SK-N-SH (cell line): ENCODE measurements around the gene GJA9. TPM values are rescaled to one million over a fixed set of nuclear protein-coding genes. Genes with fewer than 3 reads are reported as not detected.

Experiments
- CTCF ChIA-PET: fragments of 300-600, 350-600 bp; formaldehyde crosslinking; extraction: SDS; loops from one replicate; lab custom pipeline; 2021; lab: Yijun Ruan, JAX
- POLR2A ChIA-PET: fragments of 350-600 bp; sonication (Branson Sonifier 250); formaldehyde crosslinking; extraction: SDS; loops from one replicate; lab custom pipeline; 2020; ENCODE audit warnings: antibody characterized with exemption, inconsistent platforms; lab: Yijun Ruan, JAX
- DNase-seq: peaks from one replicate; pipeline ENCODE4 v3.0.0; 2012
- H2AFZ ChIP-seq: fragments of 200-600 bp; sonication (generic); 2 replicates; pipeline ENCODE4 v1.8.1; 2016; ENCODE audit warnings: antibody characterized with exemption, mild to moderate bottlenecking, low read depth
- H3F3A ChIP-seq: fragments of 200-600 bp; sonication (generic); replicated peaks from 2 replicates; pipeline ENCODE3; 2016; ENCODE audit warnings: antibody characterized with exemption, mild to moderate bottlenecking; ENCODE audit not compliant: insufficient read depth
- H3K27ac ChIP-seq, 2 experiments: fragments of 200-500 bp in 1 of 2; fragments of 200-600 bp in 1 of 2; sonication (Bioruptor generic) in 1 of 2; sonication (generic), shearing (Covaris generic) in 1 of 2; 2 replicates each; pipeline versions ENCODE4 v1.5.1 to v1.6.1; 2014 to 2016; ENCODE audit warnings: low read depth in 2 of 2, inconsistent platforms in 1 of 2, low read length in 1 of 2, mild to moderate bottlenecking in 1 of 2, mixed read lengths in 1 of 2
- H3K27me3 ChIP-seq: fragments of 200-600 bp; sonication (generic), shearing (Covaris generic); 2 replicates; pipeline ENCODE4 v1.6.1; 2016; ENCODE audit warnings: mixed run types; ENCODE audit not compliant: insufficient read depth
- H3K36me3 ChIP-seq, 2 experiments: fragments of 200-500 bp in 1 of 2; fragments of 200-600 bp in 1 of 2; sonication (Bioruptor generic) in 1 of 2; sonication (generic) in 1 of 2; replicated peaks in 1 of 2; 2 replicates each; pipeline versions ENCODE3 to v1.5.1; 2014 to 2016; ENCODE audit warnings: low read length in 1 of 2, mild to moderate bottlenecking in 1 of 2; ENCODE audit not compliant: insufficient read depth in 2 of 2, control insufficient read depth in 1 of 2
- H3K4me1 ChIP-seq, 2 experiments: fragments of 200-500 bp in 1 of 2; fragments of 200-600 bp in 1 of 2; sonication (Bioruptor generic) in 1 of 2; sonication (generic), shearing (Covaris generic) in 1 of 2; 2 replicates each; pipeline versions ENCODE4 v1.5.1 to v1.6.1; 2014 to 2016; ENCODE audit warnings: low read depth in 1 of 2, low read length in 1 of 2, mixed run types in 1 of 2; ENCODE audit not compliant: insufficient read depth in 2 of 2, control insufficient read depth in 1 of 2
- H3K4me2 ChIP-seq: fragments of 200-600 bp; sonication (generic), shearing (Covaris generic); 2 replicates; pipeline ENCODE4 v1.6.1; 2017; ENCODE audit warnings: mixed run types
- H3K4me3 ChIP-seq, 2 experiments: fragments of 200-500 bp in 1 of 2; fragments of 200-600 bp in 1 of 2; sonication (Bioruptor generic) in 1 of 2; sonication (generic), shearing (Covaris generic) in 1 of 2; 2 replicates each; pipeline versions ENCODE4 v1.5.1 to v1.8.1; 2014 to 2016; ENCODE audit warnings: low read depth in 2 of 2, inconsistent platforms in 1 of 2, low read length in 1 of 2, mild to moderate bottlenecking in 1 of 2, mixed read lengths in 1 of 2, moderate library complexity in 1 of 2
- H3K79me2 ChIP-seq: fragments of 200-600 bp; sonication (generic); 2 replicates; pipeline ENCODE4 v1.8.1; 2017; ENCODE audit warnings: mild to moderate bottlenecking; ENCODE audit not compliant: insufficient read depth
- H3K9ac ChIP-seq: fragments of 200-600 bp; sonication (generic); 2 replicates; pipeline ENCODE4 v1.6.1; 2017; ENCODE audit warnings: mixed run types
- H3K9me2 ChIP-seq: fragments of 200-600 bp; sonication (generic); 2 replicates; pipeline ENCODE4 v1.6.1; 2017; ENCODE audit warnings: mixed run types
- H3K9me3 ChIP-seq: fragments of 200-600 bp; sonication (generic); 2 replicates; pipeline ENCODE4 v1.6.1; 2017; ENCODE audit warnings: mixed run types, mild to moderate bottlenecking, moderate library complexity
- H4K20me1 ChIP-seq: fragments of 200-600 bp; sonication (generic); 2 replicates; pipeline ENCODE4 v1.6.1; 2017; ENCODE audit warnings: mild to moderate bottlenecking, mixed run types; ENCODE audit not compliant: insufficient read depth
- CHD2 ChIP-seq: fragments of 150-350 bp; IDR thresholded peaks from 2 replicates; pipeline ENCODE4 v1.6.1; 2018; ENCODE audit warnings: low read length; ENCODE audit not compliant: partially characterized antibody
- EZH2phosphoT487 ChIP-seq: fragments of 200-600 bp; sonication (generic); IDR thresholded peaks from 2 replicates; pipeline ENCODE4 v1.6.1; 2017; ENCODE audit warnings: low read depth, mixed run types, mild to moderate bottlenecking, antibody characterized with exemption, moderate library complexity, borderline replicate concordance
- GATA2 ChIP-seq: sonication (generic); formaldehyde crosslinking; IDR thresholded peaks from 2 replicates; pipeline ENCODE4 v1.5.0; 2020; ENCODE audit warnings: mild to moderate bottlenecking, missing genetic modification reagents
- JUND ChIP-seq: IDR thresholded peaks from 2 replicates; pipeline ENCODE4 v1.4.0; 2012
- POLR2AphosphoS5 ChIP-seq: IDR thresholded peaks from 2 replicates; pipeline ENCODE4 v1.6.1; 2012; ENCODE audit warnings: low read depth, low read length
- RAD21 ChIP-seq: IDR thresholded peaks from 2 replicates; pipeline ENCODE4 v1.6.1; 2012; ENCODE audit warnings: mild to moderate bottlenecking, low read length
- SIN3A ChIP-seq: IDR thresholded peaks from 2 replicates; pipeline ENCODE4 v1.6.1; 2012; ENCODE audit warnings: low read depth, mild to moderate bottlenecking, low read length, moderate library complexity, borderline replicate concordance
- TAF1 ChIP-seq: IDR thresholded peaks from 2 replicates; pipeline ENCODE4 v1.6.1; 2012; ENCODE audit warnings: low read depth, mild to moderate bottlenecking, low read length, moderate library complexity, borderline replicate concordance
- WGBS: methylation state at CpG from one replicate; pipeline ENCODE4 v1.1.6; 2017; ENCODE audit warnings: low lambda C conversion rate; 5-methylcytosine and 5-hydroxymethylcytosine counted together
- polyA plus RNA-seq, 3 experiments: library from polyadenylated mRNA; depleted of rRNA; stranded (reverse); fragments of >200 nt; gene quantifications; 2 replicates each; pipeline ENCODE4 v1.2.3, GENCODE V29; 2012
- TF ChIP-seq, protein P1 (sequence below): fragments of 150-350 bp; IDR thresholded peaks from 2 replicates; pipeline ENCODE4 v1.6.1; 2017; ENCODE audit warnings: antibody characterized with exemption, low read length, low read depth, borderline replicate concordance
- TF ChIP-seq, protein P2 (sequence below): IDR thresholded peaks from 2 replicates; pipeline ENCODE4 v1.4.0; 2012; ENCODE audit warnings: low read depth, borderline replicate concordance
- TF ChIP-seq, protein P3 (sequence below): IDR thresholded peaks from 2 replicates; pipeline ENCODE4; 2012
- TF ChIP-seq, protein P4 (sequence below): IDR thresholded peaks from 2 replicates; pipeline ENCODE4 v1.4.0; 2012; ENCODE audit warnings: low read depth, borderline replicate concordance
- TF ChIP-seq, protein P5 (sequence below): IDR thresholded peaks from 2 replicates; pipeline ENCODE4 v1.6.1; 2012; ENCODE audit warnings: mild to moderate bottlenecking, low read depth, low read length, moderate library complexity
- TF ChIP-seq, protein P6 (sequence below): IDR thresholded peaks from 2 replicates; pipeline ENCODE4 v1.4.0; 2012; ENCODE audit warnings: low read depth
- TF ChIP-seq, protein P7 (sequence below): fragments of 150-350 bp; IDR thresholded peaks from 2 replicates; pipeline ENCODE4 v1.6.1; 2016; ENCODE audit warnings: mild to moderate bottlenecking, low read depth, low read length

The GJA9 gene
- polyA plus RNA-seq, 1 of the 3 experiments (the other 2 are of a cell fraction), result not detected

DNA sequence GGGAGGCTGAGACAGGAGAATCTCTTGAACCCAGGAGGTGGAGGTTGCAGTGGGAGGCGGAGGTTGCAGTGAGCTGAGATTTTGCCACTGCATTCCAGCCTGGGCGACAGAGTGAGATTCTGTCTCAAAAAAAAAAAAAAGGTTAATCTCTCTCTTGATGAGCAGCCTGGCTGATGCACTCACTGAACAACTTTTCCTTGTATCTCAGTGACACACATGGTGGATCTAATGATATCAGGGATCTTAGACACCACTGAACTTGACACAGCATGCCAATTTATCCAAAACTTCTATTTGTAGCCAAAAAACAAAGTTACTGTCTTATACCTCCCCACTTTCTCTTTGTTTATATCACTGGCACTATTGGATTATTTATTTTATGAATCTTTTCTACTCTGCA is 44.0 kb upstream of the GJA9 start (continued):
- TF ChIP-seq, protein P1, sequence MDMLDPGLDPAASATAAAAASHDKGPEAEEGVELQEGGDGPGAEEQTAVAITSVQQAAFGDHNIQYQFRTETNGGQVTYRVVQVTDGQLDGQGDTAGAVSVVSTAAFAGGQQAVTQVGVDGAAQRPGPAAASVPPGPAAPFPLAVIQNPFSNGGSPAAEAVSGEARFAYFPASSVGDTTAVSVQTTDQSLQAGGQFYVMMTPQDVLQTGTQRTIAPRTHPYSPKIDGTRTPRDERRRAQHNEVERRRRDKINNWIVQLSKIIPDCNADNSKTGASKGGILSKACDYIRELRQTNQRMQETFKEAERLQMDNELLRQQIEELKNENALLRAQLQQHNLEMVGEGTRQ, result no peak

DNA sequence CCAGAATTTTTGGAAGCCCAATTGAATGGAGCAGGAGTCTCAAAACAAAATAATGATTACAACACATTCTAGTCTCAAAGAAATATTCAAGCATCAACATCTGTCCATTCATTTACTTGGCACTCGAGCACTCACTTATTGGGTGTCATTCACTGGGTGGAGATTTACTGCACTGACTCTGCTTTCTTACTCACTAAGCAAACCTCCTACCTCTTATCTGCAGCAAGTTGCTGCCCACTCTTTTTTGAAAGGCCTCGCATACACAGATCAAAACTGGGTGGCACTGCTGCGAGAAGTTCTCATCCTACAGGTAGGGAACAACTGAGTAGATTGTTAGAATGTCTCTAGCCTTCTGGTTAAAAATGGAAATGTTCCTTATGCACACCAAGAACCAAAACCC is 42.2 kb upstream of the GJA9 start:
- TF ChIP-seq, protein P2, sequence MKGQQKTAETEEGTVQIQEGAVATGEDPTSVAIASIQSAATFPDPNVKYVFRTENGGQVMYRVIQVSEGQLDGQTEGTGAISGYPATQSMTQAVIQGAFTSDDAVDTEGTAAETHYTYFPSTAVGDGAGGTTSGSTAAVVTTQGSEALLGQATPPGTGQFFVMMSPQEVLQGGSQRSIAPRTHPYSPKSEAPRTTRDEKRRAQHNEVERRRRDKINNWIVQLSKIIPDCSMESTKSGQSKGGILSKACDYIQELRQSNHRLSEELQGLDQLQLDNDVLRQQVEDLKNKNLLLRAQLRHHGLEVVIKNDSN, result no peak
- TF ChIP-seq, protein P3, sequence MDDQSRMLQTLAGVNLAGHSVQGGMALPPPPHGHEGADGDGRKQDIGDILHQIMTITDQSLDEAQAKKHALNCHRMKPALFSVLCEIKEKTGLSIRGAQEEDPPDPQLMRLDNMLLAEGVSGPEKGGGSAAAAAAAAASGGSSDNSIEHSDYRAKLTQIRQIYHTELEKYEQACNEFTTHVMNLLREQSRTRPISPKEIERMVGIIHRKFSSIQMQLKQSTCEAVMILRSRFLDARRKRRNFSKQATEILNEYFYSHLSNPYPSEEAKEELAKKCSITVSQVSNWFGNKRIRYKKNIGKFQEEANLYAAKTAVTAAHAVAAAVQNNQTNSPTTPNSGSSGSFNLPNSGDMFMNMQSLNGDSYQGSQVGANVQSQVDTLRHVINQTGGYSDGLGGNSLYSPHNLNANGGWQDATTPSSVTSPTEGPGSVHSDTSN, result no peak
- TF ChIP-seq, protein P1, result no peak
- TF ChIP-seq JUND (no peak), RAD21 (no peak), GATA2 (CRISPR knock-in tag) (no peak), EZH2phosphoT487 (no peak), TAF1 (no peak), SIN3A (no peak), POLR2AphosphoS5 (no peak), CHD2 (no peak)
- TF ChIP-seq, protein P4, sequence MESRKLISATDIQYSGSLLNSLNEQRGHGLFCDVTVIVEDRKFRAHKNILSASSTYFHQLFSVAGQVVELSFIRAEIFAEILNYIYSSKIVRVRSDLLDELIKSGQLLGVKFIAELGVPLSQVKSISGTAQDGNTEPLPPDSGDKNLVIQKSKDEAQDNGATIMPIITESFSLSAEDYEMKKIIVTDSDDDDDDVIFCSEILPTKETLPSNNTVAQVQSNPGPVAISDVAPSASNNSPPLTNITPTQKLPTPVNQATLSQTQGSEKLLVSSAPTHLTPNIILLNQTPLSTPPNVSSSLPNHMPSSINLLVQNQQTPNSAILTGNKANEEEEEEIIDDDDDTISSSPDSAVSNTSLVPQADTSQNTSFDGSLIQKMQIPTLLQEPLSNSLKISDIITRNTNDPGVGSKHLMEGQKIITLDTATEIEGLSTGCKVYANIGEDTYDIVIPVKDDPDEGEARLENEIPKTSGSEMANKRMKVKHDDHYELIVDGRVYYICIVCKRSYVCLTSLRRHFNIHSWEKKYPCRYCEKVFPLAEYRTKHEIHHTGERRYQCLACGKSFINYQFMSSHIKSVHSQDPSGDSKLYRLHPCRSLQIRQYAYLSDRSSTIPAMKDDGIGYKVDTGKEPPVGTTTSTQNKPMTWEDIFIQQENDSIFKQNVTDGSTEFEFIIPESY, result no peak
- TF ChIP-seq, protein P5, sequence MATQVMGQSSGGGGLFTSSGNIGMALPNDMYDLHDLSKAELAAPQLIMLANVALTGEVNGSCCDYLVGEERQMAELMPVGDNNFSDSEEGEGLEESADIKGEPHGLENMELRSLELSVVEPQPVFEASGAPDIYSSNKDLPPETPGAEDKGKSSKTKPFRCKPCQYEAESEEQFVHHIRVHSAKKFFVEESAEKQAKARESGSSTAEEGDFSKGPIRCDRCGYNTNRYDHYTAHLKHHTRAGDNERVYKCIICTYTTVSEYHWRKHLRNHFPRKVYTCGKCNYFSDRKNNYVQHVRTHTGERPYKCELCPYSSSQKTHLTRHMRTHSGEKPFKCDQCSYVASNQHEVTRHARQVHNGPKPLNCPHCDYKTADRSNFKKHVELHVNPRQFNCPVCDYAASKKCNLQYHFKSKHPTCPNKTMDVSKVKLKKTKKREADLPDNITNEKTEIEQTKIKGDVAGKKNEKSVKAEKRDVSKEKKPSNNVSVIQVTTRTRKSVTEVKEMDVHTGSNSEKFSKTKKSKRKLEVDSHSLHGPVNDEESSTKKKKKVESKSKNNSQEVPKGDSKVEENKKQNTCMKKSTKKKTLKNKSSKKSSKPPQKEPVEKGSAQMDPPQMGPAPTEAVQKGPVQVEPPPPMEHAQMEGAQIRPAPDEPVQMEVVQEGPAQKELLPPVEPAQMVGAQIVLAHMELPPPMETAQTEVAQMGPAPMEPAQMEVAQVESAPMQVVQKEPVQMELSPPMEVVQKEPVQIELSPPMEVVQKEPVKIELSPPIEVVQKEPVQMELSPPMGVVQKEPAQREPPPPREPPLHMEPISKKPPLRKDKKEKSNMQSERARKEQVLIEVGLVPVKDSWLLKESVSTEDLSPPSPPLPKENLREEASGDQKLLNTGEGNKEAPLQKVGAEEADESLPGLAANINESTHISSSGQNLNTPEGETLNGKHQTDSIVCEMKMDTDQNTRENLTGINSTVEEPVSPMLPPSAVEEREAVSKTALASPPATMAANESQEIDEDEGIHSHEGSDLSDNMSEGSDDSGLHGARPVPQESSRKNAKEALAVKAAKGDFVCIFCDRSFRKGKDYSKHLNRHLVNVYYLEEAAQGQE, result no peak
- TF ChIP-seq, protein P6, sequence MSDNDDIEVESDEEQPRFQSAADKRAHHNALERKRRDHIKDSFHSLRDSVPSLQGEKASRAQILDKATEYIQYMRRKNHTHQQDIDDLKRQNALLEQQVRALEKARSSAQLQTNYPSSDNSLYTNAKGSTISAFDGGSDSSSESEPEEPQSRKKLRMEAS, result no peak
- TF ChIP-seq, protein P7, sequence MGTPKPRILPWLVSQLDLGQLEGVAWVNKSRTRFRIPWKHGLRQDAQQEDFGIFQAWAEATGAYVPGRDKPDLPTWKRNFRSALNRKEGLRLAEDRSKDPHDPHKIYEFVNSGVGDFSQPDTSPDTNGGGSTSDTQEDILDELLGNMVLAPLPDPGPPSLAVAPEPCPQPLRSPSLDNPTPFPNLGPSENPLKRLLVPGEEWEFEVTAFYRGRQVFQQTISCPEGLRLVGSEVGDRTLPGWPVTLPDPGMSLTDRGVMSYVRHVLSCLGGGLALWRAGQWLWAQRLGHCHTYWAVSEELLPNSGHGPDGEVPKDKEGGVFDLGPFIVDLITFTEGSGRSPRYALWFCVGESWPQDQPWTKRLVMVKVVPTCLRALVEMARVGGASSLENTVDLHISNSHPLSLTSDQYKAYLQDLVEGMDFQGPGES, result no peak
- Histone ChIP-seq H3K27ac (no peak overlapping the region), H3K4me2 (no peak overlapping the region), H3K4me1 (peaks cover 0 to 10% of the 10 kb centered on the region in 2 experiments; a peak in 1 of 4 replicates), H3K27me3 (no peaks in the 10 kb centered on the region), H3K36me3 (no peaks in the 10 kb centered on the region), H3K9me3 (no peaks in the 10 kb centered on the region), H3F3A (no peaks in the 10 kb centered on the region), H4K20me1 (no peaks in the 10 kb centered on the region), H3K9ac (no peak overlapping the region), H3K4me3 (no peak overlapping the region), H2AFZ (no peak overlapping the region), H3K79me2 (no peaks in the 10 kb centered on the region), H3K9me2 (no peaks in the 10 kb centered on the region)
- ChIA-PET CTCF (no interaction called here), POLR2A (no interaction called here)
- no peak for DNase-seq
- WGBS, result 90% methylated on average over 3 of the region's 3 CpGs
